Neural progenitor cell (in vitro differentiated cells): ENCODE measurements around the gene BEAN1. TPM values are rescaled to one million over a fixed set of nuclear protein-coding genes. Genes with fewer than 3 reads are reported as not detected.

Source experiments
- DNase-seq: peaks from one replicate; pipeline ENCODE4 v3.0.0-alpha.2; 2016; ENCODE audit warnings: low spot score
- H2AFZ ChIP-seq: fragments of 200-600 bp; sonication (generic); replicated peaks from 2 replicates; pipeline ENCODE4 v1.6.1; 2016; ENCODE audit warnings: antibody characterized with exemption
- H3F3A ChIP-seq: fragments of 200-600 bp; sonication (generic); 2 replicates; pipeline ENCODE4 v1.6.1; 2016; ENCODE audit warnings: antibody characterized with exemption, low read depth
- H3K27ac ChIP-seq: fragments of 200-600 bp; sonication (generic); 2 replicates; pipeline ENCODE4 v1.5.1; 2016; ENCODE audit warnings: mild to moderate bottlenecking
- H3K27me3 ChIP-seq: fragments of 200-600 bp; sonication (generic); 2 replicates; pipeline ENCODE4 v1.6.1; 2016; ENCODE audit warnings: mild to moderate bottlenecking, moderate library complexity
- H3K36me3 ChIP-seq: fragments of 200-600 bp; sonication (generic); 2 replicates; pipeline ENCODE4 v1.5.1; 2016
- H3K4me1 ChIP-seq: fragments of 200-600 bp; sonication (generic); 2 replicates; pipeline ENCODE4 v1.6.1; 2016; ENCODE audit warnings: mixed run types
- H3K4me2 ChIP-seq: fragments of 200-600 bp; sonication (generic); 2 replicates; pipeline ENCODE4 v1.6.1; 2016
- H3K4me3 ChIP-seq: fragments of 200-600 bp; sonication (generic); 2 replicates; pipeline ENCODE4 v1.5.1; 2016
- H3K79me2 ChIP-seq: fragments of 200-600 bp; sonication (generic); 2 replicates; pipeline ENCODE4 v1.6.1; 2016; ENCODE audit warnings: low read depth
- H3K9ac ChIP-seq: fragments of 200-600 bp; sonication (generic); 2 replicates; pipeline ENCODE4 v1.6.1; 2016
- H3K9me3 ChIP-seq: fragments of 200-600 bp; sonication (generic); 2 replicates; pipeline ENCODE4 v1.5.1; 2016; ENCODE audit warnings: low read depth
- H4K20me1 ChIP-seq: fragments of 200-600 bp; sonication (generic); 2 replicates; pipeline ENCODE4 v1.6.1; 2016; ENCODE audit warnings: low read depth
- H3K27ac Mint-ChIP-seq: 3 replicates; pipeline ENCODE4 v1.8.0; 2021; ENCODE audit warnings: mixed read lengths
- H3K27me3 Mint-ChIP-seq: 2 replicates; pipeline ENCODE4 v1.8.0; 2022; ENCODE audit warnings: low read depth, mild to moderate bottlenecking, inconsistent platforms, moderate library complexity, mixed read lengths; ENCODE audit not compliant: insufficient read depth
- H3K36me3 Mint-ChIP-seq: 3 replicates; pipeline ENCODE4 v1.8.0; 2021; ENCODE audit warnings: mixed read lengths
- H3K4me1 Mint-ChIP-seq: 3 replicates; pipeline ENCODE4 v1.8.0; 2021; ENCODE audit warnings: mixed read lengths
- H3K4me3 Mint-ChIP-seq: 3 replicates; pipeline ENCODE4 v1.8.0; 2021; ENCODE audit warnings: mild to moderate bottlenecking, moderate library complexity, mixed read lengths
- H3K9me3 Mint-ChIP-seq: 3 replicates; pipeline ENCODE4 v1.8.0; 2020; ENCODE audit warnings: mixed read lengths
- CTCF ChIP-seq: fragments of 200-600 bp; sonication (generic); IDR thresholded peaks from 2 replicates; pipeline ENCODE4 v1.5.1; 2017; ENCODE audit warnings: antibody characterized with exemption, mild to moderate bottlenecking
- EZH2 ChIP-seq: fragments of 200-600 bp; sonication (generic); IDR thresholded peaks from 2 replicates; pipeline ENCODE4 v1.6.1; 2017; ENCODE audit warnings: antibody characterized with exemption, mild to moderate bottlenecking, moderate library complexity
- EZH2phosphoT487 ChIP-seq: fragments of 200-600 bp; sonication (generic); IDR thresholded peaks from 2 replicates; pipeline ENCODE4 v1.6.1; 2017; ENCODE audit warnings: antibody characterized with exemption
- total RNA-seq: library from RNA; depleted of rRNA; stranded (reverse); fragments of >200 nt; gene quantifications from 2 replicates; pipeline ENCODE4 v1.2.3, GENCODE V29; 2015; ENCODE audit warnings: low replicate concordance

Gene BEAN1
- total RNA-seq, 1 donor from 2014 or later: 0.32 TPM

- no peaks in the 10 kb centered on the region for H3F3A ChIP-seq
- H3K4me2 ChIP-seq: no peak overlapping the region
- DNase-seq: no peak
- H3K9me3 ChIP-seq: no peaks in the 10 kb centered on the region
- no peaks in the 10 kb centered on the region for H3K79me2 ChIP-seq
- no peak overlapping the region for H2AFZ ChIP-seq
- Mint-ChIP-seq H3K27ac (no peak overlapping the region), H3K4me1 (no peaks in the 10 kb centered on the region), H3K36me3 (peaks cover 7% of the 10 kb centered on the region), H3K4me3 (no peak overlapping the region), H3K9me3 (no peaks in the 10 kb centered on the region), H3K27me3 (peaks cover 2% of the 10 kb centered on the region)
- H4K20me1 ChIP-seq: no peaks in the 10 kb centered on the region
- H3K4me3 ChIP-seq: no peak overlapping the region
- H3K9ac ChIP-seq: no peak overlapping the region
- no peaks in the 10 kb centered on the region for H3K27me3 ChIP-seq
- no peak overlapping the region for H3K27ac ChIP-seq
- TF ChIP-seq EZH2phosphoT487: no peak
- TF ChIP-seq CTCF: no peak
- no peak for TF ChIP-seq EZH2
- H3K36me3 ChIP-seq: no peaks in the 10 kb centered on the region
- no peaks in the 10 kb centered on the region for H3K4me1 ChIP-seq
These were observed 102.4 kb downstream of the BEAN1 start for GRCh38 chr16:66529475-66529874.

Other genes with a start within 250 kb of the BEAN1 start
- gene CDH5, start 60.6 kb upstream of the BEAN1 start, total RNA-seq: 0.25 TPM in 1 of 2 replicates, not detected in the other
- 7.1 and 7.3 TPM in 2 replicates for gene TK2, start 122.8 kb downstream of the BEAN1 start, total RNA-seq
- 33.3 and 38.6 TPM in 2 replicates for gene CKLF, start 125.3 kb downstream of the BEAN1 start, total RNA-seq
- 2.9 TPM in 1 of 2 replicates, not detected in the other for gene CMTM1, start 139.1 kb downstream of the BEAN1 start, total RNA-seq
- not detected in 2 replicates for gene CMTM2, start 152.2 kb downstream of the BEAN1 start, total RNA-seq
- gene CMTM3, start 177.4 kb downstream of the BEAN1 start, total RNA-seq: 18.3 and 47.4 TPM in 2 replicates